KOPT-K1 (cell line): Measurements from ENCODE around the gene ATXN1.

Experiments used
- H3K27ac ChIP-seq: fragments of 200-600 bp; sonication (generic); 2 replicates; pipeline ENCODE4 v1.5.1; 2016; ENCODE audit warnings: antibody characterized with exemption, mild to moderate bottlenecking, low read depth, low read length; ENCODE audit not compliant: poor library complexity, severe bottlenecking
- H3K36me3 ChIP-seq: fragments of 200-600 bp; sonication (generic); 2 replicates; pipeline ENCODE4 v1.5.1; 2017; ENCODE audit warnings: antibody characterized with exemption, mild to moderate bottlenecking, low read length, moderate library complexity; ENCODE audit not compliant: insufficient read depth
- H3K9me3 ChIP-seq: fragments of 200-600 bp; sonication (generic); 2 replicates; pipeline ENCODE4 v1.5.1; 2017; ENCODE audit warnings: antibody characterized with exemption, low read length, mild to moderate bottlenecking; ENCODE audit not compliant: insufficient read depth, poor library complexity, severe bottlenecking

The ATXN1 gene

GRCh38 chr6:16769986-16770376 lies 8.7 kb upstream of the ATXN1 start:
- peak overlapping the region; percentile 5 for H3K27ac ChIP-seq
- H3K36me3 ChIP-seq, result no peaks in the 10 kb centered on the region
- no peaks in the 10 kb centered on the region for H3K9me3 ChIP-seq

GRCh38 chr6:16769131-16769985 lies 8.1 kb upstream of the ATXN1 start:
- H3K9me3 ChIP-seq, result no peaks in the 10 kb centered on the region
- H3K27ac ChIP-seq, result peak overlapping the region; percentile 20
- no peaks in the 10 kb centered on the region for H3K36me3 ChIP-seq

- Histone ChIP-seq H3K27ac (peak overlapping the region; percentile 20), H3K36me3 (no peaks in the 10 kb centered on the region), H3K9me3 (no peaks in the 10 kb centered on the region)
Observed at GRCh38 chr6:16768477-16768830, 7.2 kb upstream of the ATXN1 start.

- H3K27ac ChIP-seq, result no peak overlapping the region
- H3K36me3 ChIP-seq, result no peaks in the 10 kb centered on the region
- no peaks in the 10 kb centered on the region for H3K9me3 ChIP-seq
Observed at GRCh38 chr6:16767765-16768476, 6.7 kb upstream of the ATXN1 start.

- Histone ChIP-seq H3K36me3 (no peaks in the 10 kb centered on the region), H3K9me3 (no peaks in the 10 kb centered on the region), H3K27ac (no peak overlapping the region)
Observed at GRCh38 chr6:16766836-16767745, 5.8 kb upstream of the ATXN1 start.

- no peaks in the 10 kb centered on the region for H3K9me3 ChIP-seq
- H3K27ac ChIP-seq, result no peak overlapping the region
- H3K36me3 ChIP-seq, result no peaks in the 10 kb centered on the region
Observed at GRCh38 chr6:16766043-16766536, 4.8 kb upstream of the ATXN1 start.

- Histone ChIP-seq H3K36me3 (no peaks in the 10 kb centered on the region), H3K9me3 (no peaks in the 10 kb centered on the region), H3K27ac (no peak overlapping the region)
Observed at GRCh38 chr6:16765235-16765634, 4.0 kb upstream of the ATXN1 start.

GRCh38 chr6:16764188-16764950 lies 3.1 kb upstream of the ATXN1 start:
- Histone ChIP-seq H3K36me3 (no peaks in the 10 kb centered on the region), H3K27ac (no peak overlapping the region), H3K9me3 (no peaks in the 10 kb centered on the region)

GRCh38 chr6:16762550-16763477 lies 1.6 kb upstream of the ATXN1 start:
- H3K36me3 ChIP-seq, result no peaks in the 10 kb centered on the region
- peak overlapping the region; percentile 78 for H3K27ac ChIP-seq
- no peaks in the 10 kb centered on the region for H3K9me3 ChIP-seq

- Histone ChIP-seq H3K9me3 (no peaks in the 10 kb centered on the region), H3K36me3 (no peaks in the 10 kb centered on the region), H3K27ac (peak overlapping the region; percentile 78)
Observed at GRCh38 chr6:16762268-16762549, 949 bp upstream of the ATXN1 start.

- H3K27ac ChIP-seq, result peak overlapping the region; percentile 78
- H3K36me3 ChIP-seq, result no peaks in the 10 kb centered on the region
Observed at GRCh38 chr6:16761471-16762267, 409 bp upstream of the ATXN1 start.

GRCh38 chr6:16759646-16760515 lies 1.4 kb downstream of the ATXN1 start:
- Histone ChIP-seq H3K36me3 (no peaks in the 10 kb centered on the region), H3K9me3 (no peaks in the 10 kb centered on the region), H3K27ac (peak overlapping the region; percentile 78)

More at GRCh38 chr6:16761471-16762267, 409 bp upstream of the ATXN1 start:
- H3K9me3 ChIP-seq, result no peaks in the 10 kb centered on the region
